Astrocyte (in vitro differentiated cells and primary cell): ENCODE data around the gene GMPPB.

ENCODE experiments used
- CTCF ChIP-seq: IDR thresholded peaks from 2 replicates; pipeline ENCODE4 v1.5.1; 2011; ENCODE audit warnings: low read depth, mild to moderate bottlenecking, inconsistent platforms, low read length, moderate library complexity; ENCODE audit not compliant: insufficient read depth
- EZH2 ChIP-seq: IDR thresholded peaks from 2 replicates; pipeline ENCODE4 v1.6.1; 2012; ENCODE audit warnings: mild to moderate bottlenecking, low read length, inconsistent platforms; ENCODE audit not compliant: insufficient read depth

GRCh38 chr3:49723296-49723627 lies 489 bp downstream of the GMPPB start:
- no peak for TF ChIP-seq CTCF
- TF ChIP-seq EZH2 = no peak
